H1 (cell line): ENCODE data around the gene FHL2. TPM values are rescaled to one million over a fixed set of nuclear protein-coding genes. Genes with fewer than 3 reads are reported as not detected.

Experiments used
- CTCF ChIA-PET: fragments of 300-600 bp; sonication (Branson Sonifier 250); formaldehyde crosslinking; loops from one replicate; lab custom pipeline; 2021; ENCODE audit not compliant: partially characterized antibody; lab: Charles Lee
- POLR2A ChIA-PET: fragments of 300-600 bp; sonication (Branson Sonifier 250); formaldehyde crosslinking; loops from one replicate; lab custom pipeline; 2021; ENCODE audit warnings: inconsistent platforms; ENCODE audit not compliant: partially characterized antibody; lab: Charles Lee
- DNase-seq, 2 experiments: peaks; one replicate each; pipeline versions ENCODE4 v3.0.0 to v3.0.0-alpha.2; 2010 to 2022; ENCODE audit warnings: low spot score in 2 of 2, low read depth in 1 of 2, mixed read lengths in 1 of 2
- FAIRE-seq: peaks from 2 replicates; lab custom pipeline; 2011; peaks lifted over from hg19 to GRCh38; lab: Jason Lieb, UNC
- H2AFZ ChIP-seq: 2 replicates; pipeline ENCODE4 v1.8.1; 2012; ENCODE audit warnings: low read length, inconsistent platforms
- H2AK5ac ChIP-seq: 2 replicates; pipeline ENCODE4 v1.6.1; 2013; ENCODE audit warnings: low read depth, low read length
- H2BK120ac ChIP-seq: replicated peaks from 2 replicates; pipeline ENCODE3; 2013; ENCODE audit warnings: low read depth, low read length, inconsistent platforms
- H2BK12ac ChIP-seq: 2 replicates; pipeline ENCODE4 v1.6.1; 2013; ENCODE audit warnings: low read depth, low read length
- H2BK15ac ChIP-seq: 2 replicates; pipeline ENCODE4 v1.6.1; 2013; ENCODE audit warnings: low read length
- H2BK20ac ChIP-seq: 2 replicates; pipeline ENCODE4 v1.6.1; 2013; ENCODE audit warnings: low read length
- H2BK5ac ChIP-seq: 2 replicates; pipeline ENCODE4 v1.6.1; 2013; ENCODE audit warnings: low read depth, low read length
- H3K14ac ChIP-seq: 2 replicates; pipeline ENCODE4 v1.6.1; 2013; ENCODE audit warnings: inconsistent platforms; ENCODE audit not compliant: insufficient read length
- H3K18ac ChIP-seq: 2 replicates; pipeline ENCODE4 v1.6.1; 2013; ENCODE audit warnings: low read length; ENCODE audit errors: extremely low read depth
- H3K23ac ChIP-seq: 2 replicates; pipeline ENCODE4 v1.6.1; 2013; ENCODE audit warnings: inconsistent platforms; ENCODE audit not compliant: insufficient read length
- H3K23me2 ChIP-seq: 2 replicates; pipeline ENCODE4 v1.6.1; 2013; ENCODE audit warnings: low read depth, low read length
- H3K27ac ChIP-seq: 2 replicates; pipeline ENCODE4 v1.6.1; 2011; ENCODE audit warnings: low read depth, low read length, inconsistent platforms
- H3K27me3 ChIP-seq, 4 experiments: replicated peaks in 1 of 4; 1 replicate in 1 of 4; 2 replicates in 3 of 4; pipeline versions ENCODE4 v1.6.1 to v1.8.1; 2011 to 2013; ENCODE audit warnings: low read length in 3 of 4, mild to moderate bottlenecking in 3 of 4, inconsistent platforms in 2 of 4, mixed read lengths in 2 of 4, moderate library complexity in 1 of 4; ENCODE audit not compliant: control insufficient read depth in 3 of 4, insufficient read depth in 3 of 4; ENCODE audit errors: extremely low read depth in 1 of 4
- H3K36me3 ChIP-seq, 4 experiments: 2 replicates each; pipeline versions ENCODE4 v1.6.1 to v1.8.1; 2011 to 2013; ENCODE audit warnings: mild to moderate bottlenecking in 4 of 4, low read length in 3 of 4, moderate library complexity in 2 of 4, control low read depth in 1 of 4, inconsistent platforms in 1 of 4; ENCODE audit not compliant: insufficient read depth in 4 of 4, control insufficient read depth in 2 of 4
- H3K4ac ChIP-seq: replicated peaks from 2 replicates; pipeline ENCODE3; 2013; ENCODE audit warnings: low read length, low read depth, mixed read lengths, inconsistent platforms; ENCODE audit not compliant: insufficient read length
- H3K4me1 ChIP-seq, 4 experiments: replicated peaks in 1 of 4; 1 replicate in 1 of 4; 2 replicates in 3 of 4; pipeline versions ENCODE4 v1.6.1 to v1.8.1; 2011 to 2013; ENCODE audit warnings: low read length in 3 of 4, inconsistent platforms in 2 of 4, mixed read lengths in 1 of 4; ENCODE audit not compliant: insufficient read depth in 4 of 4, control insufficient read depth in 3 of 4
- H3K4me2 ChIP-seq, 2 experiments: 2 replicates each; pipeline versions ENCODE4 v1.6.1 to v1.8.1; 2011 to 2013; ENCODE audit warnings: low read depth in 2 of 2, low read length in 2 of 2, control low read depth in 1 of 2, inconsistent platforms in 1 of 2, mild to moderate bottlenecking in 1 of 2; ENCODE audit not compliant: insufficient read depth in 1 of 2
- H3K4me3 ChIP-seq, 4 experiments: fragments of 200-600, 300-600 bp in 1 of 4; sonication (generic), shearing (Covaris generic), sonication (Bioruptor Twin) in 1 of 4; 2 replicates each; pipeline versions ENCODE4 v1.5.1 to v1.8.1; 2011 to 2016; ENCODE audit warnings: low read length in 4 of 4, low read depth in 3 of 4, control low read depth in 2 of 4, inconsistent platforms in 2 of 4, mild to moderate bottlenecking in 2 of 4, mixed read lengths in 1 of 4, moderate library complexity in 1 of 4; ENCODE audit not compliant: insufficient read depth in 2 of 4; ENCODE audit errors: extremely low read depth in 1 of 4
- H3K56ac ChIP-seq: replicated peaks from 2 replicates; pipeline ENCODE3; 2013; ENCODE audit warnings: low read depth, mild to moderate bottlenecking, mixed read lengths, low read length, inconsistent platforms; ENCODE audit not compliant: insufficient read length
- H3K79me1 ChIP-seq: 2 replicates; pipeline ENCODE4 v1.6.1; 2013; ENCODE audit warnings: low read depth, low read length, control low read depth
- H3K79me2 ChIP-seq, 2 experiments: 2 replicates each; pipeline versions ENCODE4 v1.6.1 to v1.8.1; 2012 to 2013; ENCODE audit warnings: low read length in 2 of 2, mild to moderate bottlenecking in 2 of 2, inconsistent platforms in 1 of 2; ENCODE audit not compliant: insufficient read depth in 2 of 2, control insufficient read depth in 1 of 2
- H3K9ac ChIP-seq, 4 experiments: replicated peaks in 1 of 4; 1 replicate in 1 of 4; 2 replicates in 3 of 4; pipeline versions ENCODE4 v1.6.1 to v1.8.1; 2011 to 2013; ENCODE audit warnings: low read depth in 3 of 4, low read length in 3 of 4, control low read depth in 2 of 4, mild to moderate bottlenecking in 2 of 4, moderate library complexity in 2 of 4, inconsistent platforms in 1 of 4; ENCODE audit errors: extremely low read depth in 1 of 4
- H3K9me3 ChIP-seq, 2 experiments: 2 replicates each; pipeline versions ENCODE4 v1.6.1 to v1.8.1; 2012 to 2013; ENCODE audit warnings: mild to moderate bottlenecking in 2 of 2, moderate library complexity in 2 of 2, control low read depth in 1 of 2, inconsistent platforms in 1 of 2, low read depth in 1 of 2, low read length in 1 of 2, mixed read lengths in 1 of 2; ENCODE audit not compliant: insufficient read depth in 2 of 2
- H4K20me1 ChIP-seq, 2 experiments: replicated peaks in 1 of 2; 2 replicates each; pipeline versions ENCODE3 to v1.8.1; 2011 to 2013; ENCODE audit warnings: inconsistent platforms in 2 of 2, low read length in 2 of 2, mild to moderate bottlenecking in 1 of 2; ENCODE audit not compliant: insufficient read depth in 2 of 2, control insufficient read depth in 1 of 2
- H4K5ac ChIP-seq: 2 replicates; pipeline ENCODE4 v1.6.1; 2013; ENCODE audit warnings: low read length, low read depth, mixed read lengths, inconsistent platforms; ENCODE audit not compliant: insufficient read length
- H4K8ac ChIP-seq: 2 replicates; pipeline ENCODE4 v1.8.0; 2013; ENCODE audit warnings: mild to moderate bottlenecking, moderate library complexity, low read length, inconsistent platforms; ENCODE audit not compliant: insufficient read depth; ENCODE audit errors: extremely low read depth
- H4K91ac ChIP-seq: replicated peaks from 2 replicates; pipeline ENCODE3; 2013; ENCODE audit warnings: low read length, mixed read lengths, inconsistent platforms; ENCODE audit not compliant: insufficient read length
- ASH2L ChIP-seq: fragments of 200-600, 300-600 bp; sonication (generic); IDR thresholded peaks from one replicate; pipeline ENCODE4 v1.7.1; 2017; ENCODE audit warnings: low read length
- CHD1 ChIP-seq: IDR thresholded peaks from 2 replicates; pipeline ENCODE4 v1.6.1; 2012; ENCODE audit warnings: low read depth, low read length, improper control_type of control experiment
- CTBP2 ChIP-seq: IDR thresholded peaks from 2 replicates; pipeline ENCODE4 v1.7.0; 2011; ENCODE audit warnings: borderline replicate concordance, mild to moderate bottlenecking, moderate library complexity, mixed read lengths, low read length; ENCODE audit not compliant: insufficient read depth, insufficient read length
- EGR1 ChIP-seq: IDR thresholded peaks from 2 replicates; pipeline ENCODE4 v1.6.1; 2011; ENCODE audit warnings: low read depth, low read length, borderline replicate concordance
- HDAC2 ChIP-seq, 2 experiments: fragments of 300-600 bp in 1 of 2; sonication (generic) in 1 of 2; IDR thresholded peaks; 2 replicates each; pipeline ENCODE4 v1.6.1; 2011 to 2012; ENCODE audit warnings: low read depth in 2 of 2, low read length in 2 of 2, mild to moderate bottlenecking in 2 of 2, moderate library complexity in 2 of 2, borderline replicate concordance in 1 of 2, inconsistent platforms in 1 of 2
- KDM4A ChIP-seq: IDR thresholded peaks from one replicate; pipeline ENCODE4 v1.7.1; 2012; ENCODE audit warnings: low read depth, mild to moderate bottlenecking, moderate library complexity, low read length, inconsistent platforms; ENCODE audit not compliant: severe bottlenecking
- NRF1 ChIP-seq: IDR thresholded peaks from 2 replicates; pipeline ENCODE4 v1.6.1; 2011; ENCODE audit warnings: mild to moderate bottlenecking, low read depth, low read length, improper control_type of control experiment
- RAD21 ChIP-seq, 2 experiments: IDR thresholded peaks in 1 of 2; conservative IDR thresholded peaks in 1 of 2; 2 replicates each; pipeline ENCODE4 v1.6.1; 2011; ENCODE audit warnings: low read depth in 2 of 2, low read length in 2 of 2, improper control_type of control experiment in 1 of 2, inconsistent platforms in 1 of 2, mild to moderate bottlenecking in 1 of 2, moderate library complexity in 1 of 2
- RBBP5 ChIP-seq: IDR thresholded peaks from 2 replicates; pipeline ENCODE4 v1.7.1; 2012; ENCODE audit warnings: low read depth, mild to moderate bottlenecking, inconsistent platforms, low read length, moderate library complexity, borderline replicate concordance
- SIRT6 ChIP-seq: IDR thresholded peaks from one replicate; pipeline ENCODE4 v1.7.1; 2012; ENCODE audit warnings: low read length, inconsistent platforms
- SRF ChIP-seq: IDR thresholded peaks from 2 replicates; pipeline ENCODE4 v1.6.1; 2011; ENCODE audit warnings: mild to moderate bottlenecking, low read depth, low read length, moderate library complexity
- WGBS, 2 experiments: shearing (Covaris generic) in 1 of 2; methylation state at CpG; one replicate each; pipeline versions ENCODE4 v1.1.6 to v1.1.7; 2013 to 2015; ENCODE audit warnings: low lambda C conversion rate in 2 of 2, mixed read lengths in 2 of 2, inconsistent platforms in 1 of 2, low coverage in 1 of 2, missing lambda C conversion rate in 1 of 2; ENCODE audit not compliant: insufficient replicate concordance in 2 of 2, insufficient coverage in 1 of 2, insufficient read length in 1 of 2; ENCODE audit errors: extremely low coverage in 1 of 2, missing lambda C conversion rate in 1 of 2; 5-methylcytosine and 5-hydroxymethylcytosine counted together
- polyA plus RNA-seq, 7 experiments: library from polyadenylated mRNA; depleted of rRNA in 3 of 7; stranded (reverse) in 5 of 7; unstranded in 2 of 7; fragments of >200 nt in 5 of 7; fragments of 200-250 nt in 2 of 7; gene quantifications; 1 replicate in 5 of 7; 2 replicates in 1 of 7; 4 replicates in 1 of 7; pipeline versions ENCODE4 v1.2.1 to v1.2.3, GENCODE V29; 2011 to 2013; ENCODE audit warnings: missing spikeins in 2 of 7, mixed read lengths in 2 of 7
- total RNA-seq: library from RNA; stranded (reverse); fragmentation: NEBNext Ultra II Directional; extraction: Animal tissue kit (Norgen Biotek cat#: 25700); gene quantifications from 2 replicates; pipeline ENCODE4 v1.2.1, GENCODE V29; 2021
- TF ChIP-seq, protein P1 (sequence below): IDR thresholded peaks from 2 replicates; pipeline ENCODE4 v1.6.1; 2011; ENCODE audit warnings: low read length, improper control_type of control experiment

Gene FHL2
- total and polyA plus RNA-seq, 2 of the 8 experiments (the other 6 are each of a cell fraction or from before 2014, with no cell fraction given), result 33.2 to 64.3 TPM

DNA sequence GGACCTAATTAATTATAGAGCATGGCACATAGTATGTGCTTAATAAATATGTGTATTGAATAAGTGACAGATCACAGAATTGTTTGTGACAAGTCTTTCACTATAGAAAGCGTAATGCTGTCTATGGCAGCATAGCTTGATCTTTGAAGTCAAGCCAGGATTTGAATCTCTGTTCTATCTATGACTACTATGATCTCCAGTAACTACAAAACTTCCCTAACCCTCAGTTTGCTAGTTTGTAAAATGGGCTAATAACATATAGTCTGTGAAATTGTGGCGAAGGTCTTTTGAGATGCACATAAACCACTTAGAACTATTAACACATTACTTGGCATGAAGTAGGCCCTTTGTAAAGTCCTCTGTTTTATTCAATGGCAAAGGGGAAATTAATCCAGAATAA, 4.0 kb upstream of the FHL2 start:
- no peak overlapping the region for H2BK15ac ChIP-seq
- WGBS, 2 experiments, result 93% methylated on average over 2 of the region's 2 CpGs; no CpG with 5 or more reads in 1 of the 2 experiments
- no peak overlapping the region for H4K8ac ChIP-seq
- no peak overlapping the region for H3K56ac ChIP-seq
- H3K79me2 ChIP-seq, result peaks cover 0 to 3% of the 10 kb centered on the region in 2 experiments; a peak in 1 of 4 replicates
- H2BK12ac ChIP-seq, result no peak overlapping the region
- H4K5ac ChIP-seq, result no peak overlapping the region
- CTCF ChIA-PET, result interaction anchor here (0.6 to 2.8 kb wide), 8 partner anchors 10 to 181 kb away, joined by 3 to 16 read pairs (median 3); no protein-coding TSS in a partner anchor
- H3K23me2 ChIP-seq, result peaks cover 4% of the 10 kb centered on the region; the same call in 1 of the 2 replicates
- no peak overlapping the region for H3K4me3 ChIP-seq
- H2BK120ac ChIP-seq, result no peak overlapping the region
- H3K27me3 ChIP-seq, result peaks cover 7 to 17% (median 13%) of the 10 kb centered on the region in 4 experiments
- H3K79me1 ChIP-seq, result no peaks in the 10 kb centered on the region
- H3K4me1 ChIP-seq, result peaks cover 0 to 6% (median 2%) of the 10 kb centered on the region in 4 experiments; a peak in 5 of 7 replicates
- no peak overlapping the region for H3K27ac ChIP-seq
- H2BK20ac ChIP-seq, result no peak overlapping the region
- no peak for FAIRE-seq
- no peak overlapping the region for H3K23ac ChIP-seq
- H4K91ac ChIP-seq, result no peak overlapping the region
- no peak overlapping the region for H3K14ac ChIP-seq
- H2AK5ac ChIP-seq, result no peak overlapping the region
- POLR2A ChIA-PET, result interaction anchor here (0.9 to 1.9 kb wide), 4 partner anchors 10 to 41 kb away, joined by 3 to 6 read pairs (median 4); no protein-coding TSS in a partner anchor
- no peak overlapping the region for H3K4ac ChIP-seq
- H3K4me2 ChIP-seq, result no peak overlapping the region
- H4K20me1 ChIP-seq, result no peaks in the 10 kb centered on the region
- no peak overlapping the region for H2AFZ ChIP-seq
- no peak overlapping the region for H3K9ac ChIP-seq
- peaks cover 5 to 6% of the 10 kb centered on the region in 2 experiments; a peak in 1 of 4 replicates for H3K9me3 ChIP-seq
- no peak overlapping the region for H2BK5ac ChIP-seq
- TF ChIP-seq HDAC2 (IDR thresholded peaks at IDR 0.05; ENCODE audit: borderline replicate concordance in 1 of 2, low read depth in 2 of 2, low read length in 2 of 2), result no peak
- no peak for TF ChIP-seq SIRT6
- no peak for TF ChIP-seq EGR1
- no peak for TF ChIP-seq KDM4A
- TF ChIP-seq, protein P1, sequence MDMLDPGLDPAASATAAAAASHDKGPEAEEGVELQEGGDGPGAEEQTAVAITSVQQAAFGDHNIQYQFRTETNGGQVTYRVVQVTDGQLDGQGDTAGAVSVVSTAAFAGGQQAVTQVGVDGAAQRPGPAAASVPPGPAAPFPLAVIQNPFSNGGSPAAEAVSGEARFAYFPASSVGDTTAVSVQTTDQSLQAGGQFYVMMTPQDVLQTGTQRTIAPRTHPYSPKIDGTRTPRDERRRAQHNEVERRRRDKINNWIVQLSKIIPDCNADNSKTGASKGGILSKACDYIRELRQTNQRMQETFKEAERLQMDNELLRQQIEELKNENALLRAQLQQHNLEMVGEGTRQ, result no peak
- no peak for TF ChIP-seq SRF
- no peak for TF ChIP-seq ASH2L
- TF ChIP-seq RAD21 (IDR thresholded peaks at IDR 0.05 in 1 of 2, conservative IDR thresholded peaks at IDR 0.05 in 1 of 2; ENCODE audit: low read depth in 2 of 2, low read length in 2 of 2), result no peak
- TF ChIP-seq CTBP2, result no peak
- TF ChIP-seq CHD1, result no peak
- no peak for TF ChIP-seq NRF1
- TF ChIP-seq RBBP5, result no peak
- no peak overlapping the region for H3K18ac ChIP-seq
- no peaks in the 10 kb centered on the region for H3K36me3 ChIP-seq
- no peak for DNase-seq
